HL-60 (cell line): ENCODE data around the gene ELMO1.

ENCODE experiments used
- DNase-seq, 2 experiments: peaks; one replicate each; pipeline ENCODE4 v3.0.0-alpha.2; 2010 to 2020; ENCODE audit warnings: low read depth in 1 of 2, low spot score in 1 of 2
- H3K27ac ChIP-seq: fragments of 250-450 bp; sonication (Bioruptor Pico); replicated peaks from 2 replicates; pipeline ENCODE4 v1.5.1; 2020; ENCODE audit warnings: mild to moderate bottlenecking, moderate library complexity
- H3K27me3 ChIP-seq: fragments of 250-450 bp; sonication (Bioruptor Pico); 2 replicates; pipeline ENCODE4 v1.5.1; 2021; ENCODE audit warnings: mild to moderate bottlenecking, moderate library complexity; ENCODE audit not compliant: insufficient read depth, poor library complexity, severe bottlenecking
- H3K4me3 ChIP-seq: replicated peaks from 2 replicates; pipeline ENCODE4 v1.5.1; 2011; ENCODE audit warnings: mild to moderate bottlenecking, control low read depth, low read length; ENCODE audit not compliant: insufficient read depth
- CTCF ChIP-seq: IDR thresholded peaks from one replicate; pipeline ENCODE4 v1.5.1; 2011; ENCODE audit warnings: low read length, control low read depth, inconsistent platforms; ENCODE audit not compliant: insufficient read depth
- GABPA ChIP-seq: IDR thresholded peaks from 2 replicates; pipeline ENCODE4 v1.6.1; 2012; ENCODE audit warnings: low read depth
- POLR2AphosphoS5 ChIP-seq: IDR thresholded peaks from 2 replicates; pipeline ENCODE4 v1.6.1; 2012; ENCODE audit warnings: low read depth
- REST ChIP-seq: IDR thresholded peaks from 2 replicates; pipeline ENCODE4 v1.6.1; 2012; ENCODE audit warnings: low read depth; ENCODE audit not compliant: insufficient replicate concordance
- SPI1 ChIP-seq: IDR thresholded peaks from 2 replicates; pipeline ENCODE4 v1.6.1; 2012; ENCODE audit warnings: low read depth, mild to moderate bottlenecking, borderline replicate concordance

ELMO1 gene

GRCh38 chr7:36887233-36887632 is 561.4 kb downstream of the ELMO1 start:
- TF ChIP-seq GABPA (no peak), CTCF (no peak), POLR2AphosphoS5 (no peak), REST (no peak), SPI1 (no peak)
- Histone ChIP-seq H3K4me3 (no peak overlapping the region), H3K27ac (no peak overlapping the region), H3K27me3 (no peaks in the 10 kb centered on the region)
- DNase-seq: no peak

GRCh38 chr7:36884910-36885309 is 563.8 kb downstream of the ELMO1 start:
- H3K27ac ChIP-seq: no peak overlapping the region
- H3K4me3 ChIP-seq: no peak overlapping the region
- no peaks in the 10 kb centered on the region for H3K27me3 ChIP-seq
- DNase-seq: no peak
- TF ChIP-seq SPI1 (no peak), REST (no peak), GABPA (no peak), POLR2AphosphoS5 (no peak), CTCF (no peak)

- no peak for TF ChIP-seq SPI1
- TF ChIP-seq CTCF: no peak
- DNase-seq: no peak
Measured at GRCh38 chr7:36884351-36884750, 564.3 kb downstream of the ELMO1 start.

GRCh38 chr7:36881233-36881874 is 567.3 kb downstream of the ELMO1 start:
- DNase-seq: no peak
- no peaks in the 10 kb centered on the region for H3K27me3 ChIP-seq
- no peak overlapping the region for H3K4me3 ChIP-seq
- no peak for TF ChIP-seq REST
- TF ChIP-seq POLR2AphosphoS5: no peak
- TF ChIP-seq SPI1: no peak
- TF ChIP-seq CTCF: no peak
- TF ChIP-seq GABPA: no peak
- H3K27ac ChIP-seq: no peak overlapping the region

More at GRCh38 chr7:36884351-36884750, 564.3 kb downstream of the ELMO1 start:
- Histone ChIP-seq H3K27ac (no peak overlapping the region), H3K4me3 (no peak overlapping the region), H3K27me3 (no peaks in the 10 kb centered on the region)
